Measurements from ENCODE around the gene BTNL2.

- no peak for TF ChIP-seq REST (tag by site-specific recombination; IDR thresholded peaks at IDR 0.05)
- no peak for TF ChIP-seq ZNF223 (tag by site-specific recombination; IDR thresholded peaks at IDR 0.05)
- no peak for TF ChIP-seq TRIM28 (IDR thresholded peaks at IDR 0.05; ENCODE audit: borderline replicate concordance, low read length)
- TF ChIP-seq CTCF (tag by site-specific recombination; IDR thresholded peaks at IDR 0.05) = no peak
- TF ChIP-seq ZNF776 (tag by site-specific recombination; IDR thresholded peaks at IDR 0.05; ENCODE audit: borderline replicate concordance) = no peak
- no peak for TF ChIP-seq ZNF2 (tag by site-specific recombination; IDR thresholded peaks at IDR 0.05)
- TF ChIP-seq KLF17 (tag by site-specific recombination; IDR thresholded peaks at IDR 0.05) = no peak
These were observed 27.4 kb downstream of the BTNL2 start for GRCh38 chr6:32379545-32379944.

Measured in HEK293 (cell line).